Measurements from ENCODE around the gene SLCO4A1. TPM values are rescaled to one million over a fixed set of nuclear protein-coding genes. Genes with fewer than 3 reads are reported as not detected.

The SLCO4A1 gene
- total RNA-seq, 1 donor from 2014 or later: 45.9 TPM

- Histone ChIP-seq H3K4me1 (peaks cover 10% of the 10 kb centered on the region), H3K27ac (no peak overlapping the region), H3K9me3 (no peaks in the 10 kb centered on the region), H3K36me3 (no peaks in the 10 kb centered on the region), H3K27me3 (no peaks in the 10 kb centered on the region), H3K4me3 (no peak overlapping the region)
- no peak for DNase-seq (ENCODE audit: extremely low spot score in 2 of 2)
- TF ChIP-seq CTCF (IDR thresholded peaks at IDR 0.05) (no peak), POLR2A (IDR thresholded peaks at IDR 0.05) (no peak), POLR2AphosphoS5 (IDR thresholded peaks at IDR 0.05; ENCODE audit: insufficient read depth in 1 of 2, low read depth in 1 of 2) (no peak)
- intact Hi-C loops (cut with DNase I): no loop called here
These were observed 31.3 kb upstream of the SLCO4A1 start for GRCh38 chr20:62611012-62611411.

- intact Hi-C loops (cut with DNase I): no loop called here
- H3K36me3 ChIP-seq: no peaks in the 10 kb centered on the region
- no peak for DNase-seq (ENCODE audit: extremely low spot score in 2 of 2)
- H3K4me1 ChIP-seq: peaks cover 6% of the 10 kb centered on the region
- no peak overlapping the region for H3K27ac ChIP-seq
- H3K27me3 ChIP-seq: no peaks in the 10 kb centered on the region
- H3K4me3 ChIP-seq: no peak overlapping the region
- TF ChIP-seq POLR2A (IDR thresholded peaks at IDR 0.05): no peak
- no peaks in the 10 kb centered on the region for H3K9me3 ChIP-seq
These were observed 30.5 kb upstream of the SLCO4A1 start for GRCh38 chr20:62611819-62612218.

- Histone ChIP-seq H3K36me3 (no peaks in the 10 kb centered on the region), H3K9me3 (no peaks in the 10 kb centered on the region), H3K4me1 (peaks cover 27% of the 10 kb centered on the region), H3K27ac (no peak overlapping the region), H3K27me3 (no peaks in the 10 kb centered on the region), H3K4me3 (no peak overlapping the region)
- TF ChIP-seq POLR2AphosphoS5 (IDR thresholded peaks at IDR 0.05; ENCODE audit: insufficient read depth in 1 of 2, low read depth in 1 of 2): no peak
- TF ChIP-seq CTCF (IDR thresholded peaks at IDR 0.05): no peak
- no peak for TF ChIP-seq POLR2A (IDR thresholded peaks at IDR 0.05)
- intact Hi-C loops (cut with DNase I): no loop called here
- no peak for DNase-seq (ENCODE audit: extremely low spot score in 2 of 2)
These were observed 28.0 kb upstream of the SLCO4A1 start for GRCh38 chr20:62614085-62614960.

GRCh38 chr20:62614961-62615680 is 27.2 kb upstream of the SLCO4A1 start:
- H3K4me3 ChIP-seq: no peak overlapping the region
- peaks cover 27% of the 10 kb centered on the region for H3K4me1 ChIP-seq
- H3K9me3 ChIP-seq: no peaks in the 10 kb centered on the region
- no peak overlapping the region for H3K27ac ChIP-seq
- no peaks in the 10 kb centered on the region for H3K27me3 ChIP-seq
- TF ChIP-seq POLR2AphosphoS5 (IDR thresholded peaks at IDR 0.05; ENCODE audit: insufficient read depth in 1 of 2, low read depth in 1 of 2) (no peak), POLR2A (IDR thresholded peaks at IDR 0.05) (no peak), CTCF (IDR thresholded peaks at IDR 0.05) (no peak)
- no peak for DNase-seq (ENCODE audit: extremely low spot score in 2 of 2)
- intact Hi-C loops (cut with DNase I): loop anchor here (5.0 kb wide), 1 partner anchor 113 kb away; no protein-coding TSS in a partner anchor
- H3K36me3 ChIP-seq: no peaks in the 10 kb centered on the region

- H3K4me3 ChIP-seq: no peak overlapping the region
- intact Hi-C loops (cut with DNase I): loop anchor here (5.0 kb wide), 1 partner anchor 114 kb away; no protein-coding TSS in a partner anchor
- no peak overlapping the region for H3K27ac ChIP-seq
- H3K36me3 ChIP-seq: no peaks in the 10 kb centered on the region
- H3K4me1 ChIP-seq: peaks cover 27% of the 10 kb centered on the region
- no peaks in the 10 kb centered on the region for H3K9me3 ChIP-seq
- TF ChIP-seq POLR2AphosphoS5 (IDR thresholded peaks at IDR 0.05; ENCODE audit: insufficient read depth in 1 of 2, low read depth in 1 of 2) (no peak), CTCF (IDR thresholded peaks at IDR 0.05) (no peak), POLR2A (IDR thresholded peaks at IDR 0.05) (no peak)
- H3K27me3 ChIP-seq: no peaks in the 10 kb centered on the region
- no peak for DNase-seq (ENCODE audit: extremely low spot score in 2 of 2)
These were observed 26.5 kb upstream of the SLCO4A1 start for GRCh38 chr20:62615750-62616251.

Measured in vagina (tissue), 2 donors.